Ascending aorta (tissue), 2 donors: ENCODE data around the gene CTNND2. TPM values are rescaled to one million over a fixed set of nuclear protein-coding genes. Genes with fewer than 3 reads are reported as not detected.

Experiments
- DNase-seq, 2 donors: peaks; one replicate each; pipeline ENCODE4 v3.0.0-alpha.2; 2019; ENCODE audit warnings: low spot score in 2 of 2
- H3K27ac ChIP-seq, 2 donors: fragments of 200-600 bp; sonication (generic); one replicate each; pipeline ENCODE4 v1.5.1; 2016 to 2017; ENCODE audit warnings: mild to moderate bottlenecking in 1 of 2
- H3K27me3 ChIP-seq: fragments of 200-600 bp; sonication (generic); one replicate; pipeline ENCODE4 v1.5.1; 2017
- H3K36me3 ChIP-seq, 2 donors: fragments of 200-600 bp; sonication (generic); one replicate each; pipeline ENCODE4 v1.5.1; 2016
- H3K4me1 ChIP-seq, 2 donors: fragments of 200-600 bp; sonication (generic); one replicate each; pipeline ENCODE4 v1.5.1; 2016 to 2017; ENCODE audit warnings: mild to moderate bottlenecking in 1 of 2
- H3K4me3 ChIP-seq, 2 donors: fragments of 200-600 bp; sonication (generic); one replicate each; pipeline ENCODE4 v1.5.1; 2016 to 2017; ENCODE audit warnings: mild to moderate bottlenecking in 1 of 2
- H3K9me3 ChIP-seq, 2 donors: fragments of 200-600 bp; sonication (generic); one replicate each; pipeline ENCODE4 v1.5.1; 2016
- CTCF ChIP-seq, 3 experiments: fragments of 200-600 bp in 2 of 3; fragments of 450-650 bp in 1 of 3; sonication (generic) in 2 of 3; IDR thresholded peaks; one replicate each; pipeline ENCODE4 v1.5.1; 2016 to 2019; ENCODE audit warnings: antibody characterized with exemption in 3 of 3, mild to moderate bottlenecking in 1 of 3, moderate library complexity in 1 of 3
- intact Hi-C: fragments of 100-400 bp; cut with DNase I; formaldehyde crosslinking; loops from one replicate; pipeline ENCODE4 v1.15.1; 2023
- total RNA-seq: library from RNA; depleted of rRNA; stranded (reverse); fragments of >200 nt; gene quantifications from one replicate; pipeline ENCODE4 v1.1.0, GENCODE V29; 2016

The CTNND2 gene
- total RNA-seq, 1 donor from 2014 or later, result 0.11 TPM

GRCh38 chr5:11383506-11384095 lies 520.6 kb downstream of the CTNND2 start:
- no peaks in the 10 kb centered on the region for H3K4me1 ChIP-seq
- no peak overlapping the region for H3K27ac ChIP-seq
- no peaks in the 10 kb centered on the region for H3K27me3 ChIP-seq
- H3K36me3 ChIP-seq, result no peaks in the 10 kb centered on the region
- intact Hi-C loops, result no loop called here
- H3K4me3 ChIP-seq, result no peak overlapping the region
- no peak for DNase-seq
- TF ChIP-seq CTCF (IDR thresholded peaks at IDR 0.05), result no peak
- H3K9me3 ChIP-seq, result no peaks in the 10 kb centered on the region

GRCh38 chr5:11378461-11378860 lies 525.8 kb downstream of the CTNND2 start:
- DNase-seq, result no peak
- H3K4me3 ChIP-seq, result no peak overlapping the region
- H3K9me3 ChIP-seq, result no peaks in the 10 kb centered on the region
- no peaks in the 10 kb centered on the region for H3K36me3 ChIP-seq
- intact Hi-C loops, result no loop called here
- H3K27ac ChIP-seq, result no peak overlapping the region
- TF ChIP-seq CTCF (IDR thresholded peaks at IDR 0.05), result no peak
- no peaks in the 10 kb centered on the region for H3K27me3 ChIP-seq
- no peaks in the 10 kb centered on the region for H3K4me1 ChIP-seq

GRCh38 chr5:11377896-11378295 lies 526.4 kb downstream of the CTNND2 start:
- Histone ChIP-seq H3K36me3 (no peaks in the 10 kb centered on the region), H3K4me3 (no peak overlapping the region), H3K27ac (no peak overlapping the region), H3K27me3 (no peaks in the 10 kb centered on the region), H3K4me1 (no peaks in the 10 kb centered on the region), H3K9me3 (no peaks in the 10 kb centered on the region)
- intact Hi-C loops, result no loop called here
- no peak for TF ChIP-seq CTCF (IDR thresholded peaks at IDR 0.05)
- DNase-seq, result no peak

GRCh38 chr5:11372191-11372590 lies 532.1 kb downstream of the CTNND2 start:
- TF ChIP-seq CTCF (IDR thresholded peaks at IDR 0.05), result no peak
- no peak for DNase-seq
- intact Hi-C loops, result no loop called here

GRCh38 chr5:11371021-11371420 lies 533.2 kb downstream of the CTNND2 start:
- no peaks in the 10 kb centered on the region for H3K9me3 ChIP-seq
- H3K27ac ChIP-seq, result no peak overlapping the region
- no peaks in the 10 kb centered on the region for H3K27me3 ChIP-seq
- DNase-seq, result no peak
- no peak overlapping the region for H3K4me3 ChIP-seq
- H3K4me1 ChIP-seq, result no peaks in the 10 kb centered on the region
- intact Hi-C loops, result no loop called here
- TF ChIP-seq CTCF (IDR thresholded peaks at IDR 0.05), result no peak
- H3K36me3 ChIP-seq, result no peaks in the 10 kb centered on the region

More at GRCh38 chr5:11372191-11372590, 532.1 kb downstream of the CTNND2 start:
- no peak overlapping the region for H3K4me3 ChIP-seq
- no peaks in the 10 kb centered on the region for H3K4me1 ChIP-seq
- H3K27me3 ChIP-seq, result no peaks in the 10 kb centered on the region
- H3K36me3 ChIP-seq, result no peaks in the 10 kb centered on the region
- no peaks in the 10 kb centered on the region for H3K9me3 ChIP-seq
- no peak overlapping the region for H3K27ac ChIP-seq

- no peak overlapping the region for H3K4me3 ChIP-seq
- no peaks in the 10 kb centered on the region for H3K9me3 ChIP-seq
- TF ChIP-seq CTCF (IDR thresholded peaks at IDR 0.05), result no peak
- no peaks in the 10 kb centered on the region for H3K27me3 ChIP-seq
- DNase-seq, result no peak
- no peak overlapping the region for H3K27ac ChIP-seq
- intact Hi-C loops, result no loop called here
- H3K36me3 ChIP-seq, result no peaks in the 10 kb centered on the region
- H3K4me1 ChIP-seq, result no peaks in the 10 kb centered on the region
Observed at GRCh38 chr5:11364531-11364930, 539.7 kb downstream of the CTNND2 start.
